GM21528 (cell line): ENCODE measurements around the gene KLHL24.
"Not testable (repeated sequence)": the region's sequence is repeated elsewhere in the genome, so short reads cannot be mapped to it uniquely, and the experiment has no call there.

Experiments used
- ATAC-seq: cut with Tn5 transposase; IDR thresholded peaks from one replicate; pipeline ENCODE4 v1.9.1; 2021; ENCODE audit warnings: mild to moderate bottlenecking, moderate library complexity; ENCODE audit not compliant: unreplicated experiment, low FRiP score

Gene KLHL24

GRCh38 chr3:183692436-183692835 lies 57.0 kb downstream of the KLHL24 start:
- ATAC-seq = no peak

GRCh38 chr3:183695569-183696364 lies 60.3 kb downstream of the KLHL24 start:
- ATAC-seq = no peak

GRCh38 chr3:183697123-183697609 lies 61.7 kb downstream of the KLHL24 start:
- peak; percentile 1 for ATAC-seq

DNA sequence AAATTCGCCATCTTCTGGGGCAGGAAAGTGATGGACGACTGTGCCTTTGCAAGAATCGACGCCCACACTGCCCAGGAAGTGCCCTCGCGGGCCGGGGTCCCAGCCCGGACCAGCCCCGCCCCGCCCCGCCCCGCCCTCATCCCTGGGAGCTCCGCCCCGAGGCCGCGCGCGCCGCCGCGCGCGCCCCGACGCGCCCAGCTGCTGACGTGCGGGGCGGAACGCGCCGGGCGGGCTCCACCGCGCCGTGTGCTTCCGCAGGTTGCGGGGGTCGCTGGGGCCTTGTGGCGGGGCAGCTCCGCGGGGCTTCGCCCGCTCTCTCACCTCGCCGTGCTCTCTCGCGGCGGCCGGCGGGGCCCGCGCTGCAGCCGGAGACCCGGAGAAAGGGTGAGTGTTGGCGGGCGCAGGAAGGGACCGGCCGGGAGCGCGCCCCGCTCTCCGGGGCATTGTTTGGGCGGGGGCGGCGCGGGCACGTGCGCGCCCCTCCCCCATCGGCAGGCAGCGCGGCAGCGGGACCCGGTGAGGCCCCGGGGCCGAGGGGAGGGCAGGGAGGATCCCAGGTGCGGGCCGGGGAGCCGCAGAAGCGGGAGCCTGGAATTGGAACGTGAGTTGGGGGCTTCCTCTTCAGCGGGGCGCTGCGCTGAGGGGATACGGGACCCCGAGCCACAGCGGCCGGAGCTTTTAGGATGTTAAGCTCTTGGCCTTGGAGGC lies 62.3 kb downstream of the KLHL24 start, which contains the start of gene YEATS2:
Gene YEATS2 (plus strand): TSS at position 188 of the 708 bp plus-strand sequence. CDS start 17,366 bp downstream, outside the sequence.
- ATAC-seq = peak; percentile 83

GRCh38 chr3:183698318-183698751 lies 62.9 kb downstream of the KLHL24 start:
- peak; percentile 28 for ATAC-seq

GRCh38 chr3:183698756-183699155 lies 63.3 kb downstream of the KLHL24 start:
- no peak for ATAC-seq

GRCh38 chr3:183699238-183699947 lies 64.0 kb downstream of the KLHL24 start:
- ATAC-seq = no peak

GRCh38 chr3:183701744-183702143 lies 66.3 kb downstream of the KLHL24 start:
- no peak for ATAC-seq

GRCh38 chr3:183703892-183704291 lies 68.5 kb downstream of the KLHL24 start:
- not testable (repeated sequence) for ATAC-seq

GRCh38 chr3:183710231-183710630 lies 74.8 kb downstream of the KLHL24 start:
- ATAC-seq = no peak

- no peak for ATAC-seq
Measured at GRCh38 chr3:183711516-183711915, 76.1 kb downstream of the KLHL24 start.

DNA sequence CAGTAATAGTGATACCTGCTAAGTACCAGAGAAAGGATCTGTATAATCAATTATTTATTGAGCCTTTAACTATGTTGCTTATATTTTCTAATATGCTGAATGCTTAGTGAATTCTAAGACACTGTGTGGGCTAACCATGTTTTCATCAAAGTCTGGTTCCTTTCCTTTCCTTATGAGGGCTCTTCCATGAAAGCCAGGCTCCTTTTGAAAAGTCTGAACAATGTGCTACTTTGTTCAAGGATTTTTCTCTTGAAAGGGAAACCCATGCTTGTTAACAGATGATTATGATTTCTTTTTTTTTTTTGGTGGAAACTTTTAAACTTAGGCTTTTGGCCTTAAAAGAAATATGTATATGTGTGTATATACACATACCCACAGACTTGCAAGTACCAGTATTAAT lies 79.2 kb downstream of the KLHL24 start:
- ATAC-seq = no peak

- no peak for ATAC-seq
Measured at GRCh38 chr3:183718012-183718411, 82.6 kb downstream of the KLHL24 start.

- no peak for ATAC-seq
Measured at GRCh38 chr3:183725387-183725786, 90.0 kb downstream of the KLHL24 start.

- no peak for ATAC-seq
Measured at GRCh38 chr3:183728204-183728603, 92.8 kb downstream of the KLHL24 start.

GRCh38 chr3:183730361-183730760 lies 94.9 kb downstream of the KLHL24 start:
- ATAC-seq = no peak

GRCh38 chr3:183731611-183732010 lies 96.2 kb downstream of the KLHL24 start:
- no peak for ATAC-seq

GRCh38 chr3:183733553-183733952 lies 98.1 kb downstream of the KLHL24 start:
- no peak for ATAC-seq
